ENCODE measurements around the gene ANXA5. TPM values are rescaled to one million over a fixed set of nuclear protein-coding genes. Genes with fewer than 3 reads are reported as not detected.

Gene ANXA5
- total RNA-seq, 1 experiment from 2014 or later: 222 TPM

DNA sequence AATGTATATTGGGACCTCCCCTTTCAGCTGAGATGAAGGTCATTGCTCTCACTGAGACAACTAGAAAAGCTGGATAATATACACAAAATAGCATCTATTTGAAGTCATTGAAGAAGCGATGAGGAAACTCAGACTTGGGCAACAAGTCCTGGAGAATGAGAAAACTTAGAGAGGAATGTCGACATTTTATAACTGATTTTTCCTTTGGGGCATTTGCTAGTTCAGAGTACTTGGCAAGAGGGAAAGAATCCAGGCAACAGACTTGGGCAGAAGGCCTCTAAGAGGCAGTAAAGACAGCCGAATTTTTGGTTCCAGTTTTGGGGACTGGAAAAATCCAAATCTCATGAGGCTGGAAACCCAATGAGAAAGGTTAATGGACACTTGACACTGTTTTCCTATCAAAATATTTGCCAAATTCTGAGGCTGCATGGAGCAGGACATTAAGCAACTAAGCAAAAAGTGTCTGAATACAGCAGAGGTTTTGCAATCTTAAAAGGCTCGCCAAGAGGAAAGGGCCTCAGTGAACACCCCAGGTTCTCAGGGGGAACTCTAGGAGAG is 21.0 kb upstream of the ANXA5 start:
- no peak overlapping the region for H3K27ac ChIP-seq (ENCODE audit: low read length)
- no TSS peak for BruUV-seq (replicated peaks)
- TF ChIP-seq, protein P1, sequence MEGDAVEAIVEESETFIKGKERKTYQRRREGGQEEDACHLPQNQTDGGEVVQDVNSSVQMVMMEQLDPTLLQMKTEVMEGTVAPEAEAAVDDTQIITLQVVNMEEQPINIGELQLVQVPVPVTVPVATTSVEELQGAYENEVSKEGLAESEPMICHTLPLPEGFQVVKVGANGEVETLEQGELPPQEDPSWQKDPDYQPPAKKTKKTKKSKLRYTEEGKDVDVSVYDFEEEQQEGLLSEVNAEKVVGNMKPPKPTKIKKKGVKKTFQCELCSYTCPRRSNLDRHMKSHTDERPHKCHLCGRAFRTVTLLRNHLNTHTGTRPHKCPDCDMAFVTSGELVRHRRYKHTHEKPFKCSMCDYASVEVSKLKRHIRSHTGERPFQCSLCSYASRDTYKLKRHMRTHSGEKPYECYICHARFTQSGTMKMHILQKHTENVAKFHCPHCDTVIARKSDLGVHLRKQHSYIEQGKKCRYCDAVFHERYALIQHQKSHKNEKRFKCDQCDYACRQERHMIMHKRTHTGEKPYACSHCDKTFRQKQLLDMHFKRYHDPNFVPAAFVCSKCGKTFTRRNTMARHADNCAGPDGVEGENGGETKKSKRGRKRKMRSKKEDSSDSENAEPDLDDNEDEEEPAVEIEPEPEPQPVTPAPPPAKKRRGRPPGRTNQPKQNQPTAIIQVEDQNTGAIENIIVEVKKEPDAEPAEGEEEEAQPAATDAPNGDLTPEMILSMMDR (IDR thresholded peaks at IDR 0.05): no peak
- no peak for TF ChIP-seq POLR2AphosphoS5 (IDR thresholded peaks at IDR 0.05; ENCODE audit: low read depth, low read length)
- TF ChIP-seq TCF7L2 (IDR thresholded peaks at IDR 0.05; ENCODE audit: low read depth, low read length): no peak
- TF ChIP-seq, protein P2, sequence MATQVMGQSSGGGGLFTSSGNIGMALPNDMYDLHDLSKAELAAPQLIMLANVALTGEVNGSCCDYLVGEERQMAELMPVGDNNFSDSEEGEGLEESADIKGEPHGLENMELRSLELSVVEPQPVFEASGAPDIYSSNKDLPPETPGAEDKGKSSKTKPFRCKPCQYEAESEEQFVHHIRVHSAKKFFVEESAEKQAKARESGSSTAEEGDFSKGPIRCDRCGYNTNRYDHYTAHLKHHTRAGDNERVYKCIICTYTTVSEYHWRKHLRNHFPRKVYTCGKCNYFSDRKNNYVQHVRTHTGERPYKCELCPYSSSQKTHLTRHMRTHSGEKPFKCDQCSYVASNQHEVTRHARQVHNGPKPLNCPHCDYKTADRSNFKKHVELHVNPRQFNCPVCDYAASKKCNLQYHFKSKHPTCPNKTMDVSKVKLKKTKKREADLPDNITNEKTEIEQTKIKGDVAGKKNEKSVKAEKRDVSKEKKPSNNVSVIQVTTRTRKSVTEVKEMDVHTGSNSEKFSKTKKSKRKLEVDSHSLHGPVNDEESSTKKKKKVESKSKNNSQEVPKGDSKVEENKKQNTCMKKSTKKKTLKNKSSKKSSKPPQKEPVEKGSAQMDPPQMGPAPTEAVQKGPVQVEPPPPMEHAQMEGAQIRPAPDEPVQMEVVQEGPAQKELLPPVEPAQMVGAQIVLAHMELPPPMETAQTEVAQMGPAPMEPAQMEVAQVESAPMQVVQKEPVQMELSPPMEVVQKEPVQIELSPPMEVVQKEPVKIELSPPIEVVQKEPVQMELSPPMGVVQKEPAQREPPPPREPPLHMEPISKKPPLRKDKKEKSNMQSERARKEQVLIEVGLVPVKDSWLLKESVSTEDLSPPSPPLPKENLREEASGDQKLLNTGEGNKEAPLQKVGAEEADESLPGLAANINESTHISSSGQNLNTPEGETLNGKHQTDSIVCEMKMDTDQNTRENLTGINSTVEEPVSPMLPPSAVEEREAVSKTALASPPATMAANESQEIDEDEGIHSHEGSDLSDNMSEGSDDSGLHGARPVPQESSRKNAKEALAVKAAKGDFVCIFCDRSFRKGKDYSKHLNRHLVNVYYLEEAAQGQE (IDR thresholded peaks at IDR 0.05; ENCODE audit: insufficient read depth in 1 of 2, low read depth in 2 of 2, low read length in 1 of 2): no peak
- no peak for TF ChIP-seq SIN3A (IDR thresholded peaks at IDR 0.05; ENCODE audit: borderline replicate concordance, insufficient read depth, low read depth, low read length)
- H3K9me3 ChIP-seq (ENCODE audit: control insufficient read depth, insufficient read depth, low read depth, low read length): no peaks in the 10 kb centered on the region
- H3K27me3 ChIP-seq (ENCODE audit: control insufficient read depth, insufficient read depth, low read length): no peaks in the 10 kb centered on the region
- no peaks in the 10 kb centered on the region for H3K36me3 ChIP-seq (ENCODE audit: control insufficient read depth, insufficient read depth, low read length)
- in situ Hi-C loops (cut with HindIII; ENCODE audit: low pct_unique_long_range_greater_than_20kb, low sequenced_read_pairs): no loop called here
- DNase-seq (ENCODE audit: low read depth, low spot score) (no peak), ATAC-seq (no peak)
- POLR2A ChIA-PET: no interaction called here
- no peak overlapping the region for H3K4me3 ChIP-seq (ENCODE audit: low read depth in 2 of 2, low read length in 2 of 2)
- intact Hi-C loops (cut with micrococcal nuclease; ENCODE audit: unreplicated experiment): no loop called here
- CTCF ChIA-PET: no interaction called here
- H3K4me1 ChIP-seq (ENCODE audit: control insufficient read depth, insufficient read depth, low read length): no peaks in the 10 kb centered on the region

DNA sequence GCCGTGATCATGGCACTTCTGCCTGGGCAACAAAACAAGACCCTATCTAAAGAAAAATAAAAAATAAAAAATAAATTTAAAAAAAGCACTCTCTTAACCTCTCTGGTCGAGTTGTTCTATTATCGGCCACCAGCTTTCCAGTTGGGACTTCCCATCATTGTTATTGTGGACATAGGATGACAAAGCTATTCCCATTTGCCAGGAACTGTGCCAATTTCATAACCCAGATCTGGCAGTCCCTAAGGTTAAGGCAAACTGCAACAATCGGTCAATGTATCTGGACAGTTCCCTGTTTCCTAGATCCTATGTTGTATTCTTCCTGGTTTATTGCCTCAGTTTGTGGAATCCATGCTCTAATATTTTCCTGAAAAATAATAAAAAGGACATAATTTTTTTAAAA is 17.8 kb upstream of the ANXA5 start:
- no peaks in the 10 kb centered on the region; the same call in 1 of the 2 replicates for H3K4me1 ChIP-seq (ENCODE audit: control insufficient read depth, insufficient read depth, low read length)
- no peak for DNase-seq (ENCODE audit: low read depth, low spot score)
- H3K4me3 ChIP-seq (ENCODE audit: low read depth in 2 of 2, low read length in 2 of 2): no peak overlapping the region
- ATAC-seq: no peak
- no peak overlapping the region for H3K27ac ChIP-seq (ENCODE audit: low read length)
- TF ChIP-seq, protein P2 (IDR thresholded peaks at IDR 0.05; ENCODE audit: insufficient read depth in 1 of 2, low read depth in 2 of 2, low read length in 1 of 2): no peak
- TF ChIP-seq SIN3A (IDR thresholded peaks at IDR 0.05; ENCODE audit: borderline replicate concordance, insufficient read depth, low read depth, low read length) (no peak), TCF7L2 (IDR thresholded peaks at IDR 0.05; ENCODE audit: low read depth, low read length) (no peak), POLR2AphosphoS5 (IDR thresholded peaks at IDR 0.05; ENCODE audit: low read depth, low read length) (no peak)
- TF ChIP-seq, protein P1 (IDR thresholded peaks at IDR 0.05): no peak
- in situ Hi-C loops (cut with HindIII; ENCODE audit: low pct_unique_long_range_greater_than_20kb, low sequenced_read_pairs) (no loop called here), intact Hi-C loops (cut with micrococcal nuclease; ENCODE audit: unreplicated experiment) (no loop called here)
- BruUV-seq (replicated peaks): no TSS peak
- H3K36me3 ChIP-seq (ENCODE audit: control insufficient read depth, insufficient read depth, low read length): no peaks in the 10 kb centered on the region
- no peaks in the 10 kb centered on the region for H3K9me3 ChIP-seq (ENCODE audit: control insufficient read depth, insufficient read depth, low read depth, low read length)
- POLR2A ChIA-PET: no interaction called here
- H3K27me3 ChIP-seq (ENCODE audit: control insufficient read depth, insufficient read depth, low read length): no peaks in the 10 kb centered on the region
- CTCF ChIA-PET: no interaction called here
